NB4 (cell line): ENCODE results near the gene LYG2.
"Not testable (repeated sequence)": the region's sequence is repeated elsewhere in the genome, so short reads cannot be mapped to it uniquely, and the experiment has no call there.

ENCODE experiments used
- DNase-seq: peaks from one replicate; pipeline ENCODE4 v3.0.0; 2010; ENCODE audit warnings: low read depth
- H3K4me3 ChIP-seq: one replicate; pipeline ENCODE4 v1.5.1; 2011; ENCODE audit warnings: mild to moderate bottlenecking, low read depth, low read length, moderate library complexity
- CTCF ChIP-seq: IDR thresholded peaks from one replicate; pipeline ENCODE4 v1.5.1; 2012; ENCODE audit warnings: low read depth, low read length
- MAX ChIP-seq: IDR thresholded peaks from 2 replicates; pipeline ENCODE4 v1.6.1; 2011; ENCODE audit warnings: low read depth, low read length
- MYC ChIP-seq: IDR thresholded peaks from 2 replicates; pipeline ENCODE4 v1.6.1; 2011; ENCODE audit warnings: low read depth, low read length
- POLR2A ChIP-seq: IDR thresholded peaks from 2 replicates; pipeline ENCODE4 v1.6.1; 2011; ENCODE audit warnings: mild to moderate bottlenecking; ENCODE audit not compliant: insufficient read length; ENCODE audit errors: extremely low read depth

The LYG2 gene

GRCh38 chr2:99278793-99279291, 23.4 kb upstream of the LYG2 start:
- no peak for DNase-seq
- H3K4me3 ChIP-seq, result no peak overlapping the region
- TF ChIP-seq MYC, result no peak
- TF ChIP-seq CTCF, result no peak
- TF ChIP-seq POLR2A, result no peak
- TF ChIP-seq MAX, result no peak

- not testable (repeated sequence) for H3K4me3 ChIP-seq, DNase-seq
Observed at GRCh38 chr2:99278195-99278765, 22.8 kb upstream of the LYG2 start.

DNA sequence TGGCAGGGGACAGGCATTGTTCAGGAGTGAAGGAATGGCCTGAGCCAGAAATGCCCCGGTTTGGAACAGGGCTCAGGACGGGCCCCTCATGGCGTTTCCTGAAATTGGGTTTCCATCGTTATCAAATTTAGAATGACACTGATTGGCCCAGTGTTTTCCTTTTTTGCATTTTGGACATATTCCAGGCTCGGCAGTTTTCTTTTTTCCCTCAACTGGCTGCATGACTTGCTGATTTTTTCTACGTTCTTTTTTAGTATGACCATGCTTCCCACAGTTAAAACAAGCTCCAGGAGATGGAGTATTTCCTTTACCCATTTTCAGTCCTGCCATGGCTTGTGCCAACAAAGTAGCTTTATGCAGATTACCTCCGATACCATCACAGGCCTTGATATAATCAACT, 20.4 kb upstream of the LYG2 start:
- TF ChIP-seq POLR2A (no peak), MAX (no peak), CTCF (no peak), MYC (no peak)
- H3K4me3 ChIP-seq, result no peak overlapping the region
- no peak for DNase-seq

GRCh38 chr2:99261242-99261641, 5.8 kb upstream of the LYG2 start:
- no peak for DNase-seq
- no peak overlapping the region for H3K4me3 ChIP-seq
- no peak for TF ChIP-seq MAX
- no peak for TF ChIP-seq POLR2A
- TF ChIP-seq MYC, result no peak
- TF ChIP-seq CTCF, result no peak

DNA sequence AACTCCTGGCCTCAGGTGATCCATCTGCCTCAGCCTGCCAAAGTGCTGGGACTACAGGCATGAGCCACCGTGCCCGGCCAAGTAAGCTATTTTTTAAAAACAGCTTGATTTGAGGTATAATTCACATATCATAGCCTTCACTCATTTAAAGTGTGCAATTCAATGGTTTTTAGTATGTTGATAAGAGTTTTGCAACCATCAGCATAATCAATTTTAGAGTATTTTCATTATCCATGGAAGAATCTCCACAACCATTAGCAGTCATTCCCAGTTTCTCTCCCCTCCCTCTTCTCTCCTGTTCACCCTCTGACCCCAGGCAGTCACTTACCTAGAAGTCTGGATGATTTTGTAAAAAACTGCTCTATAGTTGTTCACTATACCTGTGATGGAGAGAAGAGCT, 4.7 kb upstream of the LYG2 start:
- no peak overlapping the region for H3K4me3 ChIP-seq
- DNase-seq, result no peak
- TF ChIP-seq MYC, result no peak
- no peak for TF ChIP-seq MAX
- TF ChIP-seq POLR2A, result no peak
- TF ChIP-seq CTCF, result no peak

DNA sequence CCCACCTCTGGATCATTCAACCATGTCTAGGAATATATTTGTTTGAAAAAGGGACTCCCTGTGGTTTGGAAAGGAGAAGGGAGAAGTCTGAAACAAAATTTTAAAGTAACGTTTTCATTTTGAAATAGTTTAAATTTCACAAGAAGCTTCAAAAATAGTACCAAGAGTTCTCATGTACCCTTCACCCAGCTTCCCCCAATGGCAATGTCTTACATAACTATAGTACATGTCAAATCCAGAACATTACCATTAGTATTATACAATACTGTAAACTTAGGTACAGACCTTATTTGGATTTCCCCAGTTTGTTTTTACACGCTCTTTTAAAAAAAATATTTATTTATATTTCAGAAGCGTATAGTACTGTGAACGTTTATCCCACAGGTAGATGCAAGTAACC, 4.0 kb upstream of the LYG2 start:
- H3K4me3 ChIP-seq, result no peak overlapping the region
- no peak for DNase-seq
- TF ChIP-seq MAX (no peak), CTCF (no peak), MYC (no peak), POLR2A (no peak)
